SW480 (cell line): ENCODE data around the gene IBSP.
A peak's percentile ranks its signal among the peaks of the same experiment; 100 is the strongest.

Experiments
- DNase-seq: peaks from one replicate; pipeline ENCODE4 v3.0.0-alpha.2; 2016; ENCODE audit warnings: low spot score

IBSP gene

GRCh38 chr4:87838205-87838604 is 38.9 kb downstream of the IBSP start:
- no peak for DNase-seq

GRCh38 chr4:87838890-87839591 is 39.7 kb downstream of the IBSP start:
- peak; percentile 40 for DNase-seq

GRCh38 chr4:87839592-87839946 is 40.2 kb downstream of the IBSP start:
- DNase-seq = no peak

DNA sequence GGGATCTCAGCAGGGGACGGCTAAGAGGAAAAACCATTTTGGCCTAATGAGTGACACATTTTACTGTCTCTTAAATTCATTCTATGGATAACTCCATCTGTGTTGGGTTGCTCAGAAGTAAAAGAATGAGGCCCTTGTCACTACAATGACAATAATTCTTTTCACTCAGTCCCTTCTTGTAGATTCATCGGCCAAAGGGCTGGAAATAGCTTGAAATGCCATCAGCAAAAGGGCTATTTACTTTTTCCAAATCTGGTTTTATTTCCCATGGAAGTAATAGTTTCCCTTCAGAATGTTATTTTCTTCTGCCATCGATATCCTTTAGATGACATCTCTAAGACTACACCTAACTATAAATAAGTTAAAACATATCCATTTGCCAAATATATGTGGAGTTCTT is 40.8 kb downstream of the IBSP start:
- DNase-seq = no peak

DNA sequence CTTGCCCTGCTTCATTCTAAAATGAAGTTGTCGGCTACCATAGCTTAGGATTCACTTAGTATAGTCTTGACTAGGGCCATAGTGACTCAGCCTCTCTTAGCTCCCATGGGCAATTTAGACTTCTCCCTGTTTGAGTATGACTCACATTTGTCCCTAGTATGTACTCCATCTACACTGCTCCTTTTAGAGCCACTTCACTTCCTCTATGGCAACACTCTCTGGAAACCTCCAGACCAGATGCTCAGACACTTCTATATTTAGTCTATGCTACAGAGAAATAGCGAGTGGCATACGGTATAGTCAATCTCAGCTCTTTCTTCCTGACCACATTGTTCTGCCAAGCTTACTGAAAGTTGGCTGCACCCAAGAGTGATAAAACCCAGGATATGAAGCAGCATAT is 44.6 kb downstream of the IBSP start:
- peak; percentile 11 for DNase-seq

- no peak for DNase-seq
Observed at GRCh38 chr4:87844452-87844851, 45.1 kb downstream of the IBSP start.

GRCh38 chr4:87846226-87846625 is 46.9 kb downstream of the IBSP start:
- DNase-seq = no peak

DNA sequence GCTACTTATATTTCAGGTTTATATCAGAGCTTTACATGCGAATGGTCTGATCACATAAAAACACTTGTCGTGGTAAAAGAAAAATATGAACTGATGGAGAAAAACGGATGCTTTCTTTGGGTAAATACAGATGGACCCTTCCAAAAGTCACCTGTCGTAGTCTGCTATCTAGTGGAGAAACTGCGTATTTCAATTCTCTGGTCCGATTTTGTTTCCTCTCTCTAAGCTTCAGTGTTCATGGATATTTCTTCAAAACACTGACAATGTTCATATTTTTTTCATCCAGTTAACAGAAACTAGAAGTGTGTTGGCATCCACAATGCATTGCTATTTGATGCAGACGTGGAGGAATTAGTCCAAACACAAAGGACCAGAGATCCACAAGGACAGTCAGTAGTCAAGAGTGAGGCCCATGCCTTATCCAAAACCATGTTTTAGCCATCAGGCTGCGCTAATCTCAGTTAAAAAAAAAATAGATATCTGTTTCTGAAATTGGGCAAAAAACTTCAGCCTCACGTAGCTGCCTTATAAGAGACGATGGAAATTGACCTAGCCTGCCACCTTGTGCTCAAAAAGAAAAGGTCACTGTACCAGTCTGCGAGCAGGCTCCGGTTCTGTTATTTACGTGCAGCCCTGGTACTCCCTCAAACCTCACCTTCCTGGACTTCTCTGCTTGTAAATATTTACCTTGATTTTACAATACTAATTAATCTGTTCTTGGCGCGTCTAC is 49.4 kb downstream of the IBSP start:
- peak; percentile 68 for DNase-seq

GRCh38 chr4:87849612-87850011 is 50.3 kb downstream of the IBSP start:
- DNase-seq = no peak

DNA sequence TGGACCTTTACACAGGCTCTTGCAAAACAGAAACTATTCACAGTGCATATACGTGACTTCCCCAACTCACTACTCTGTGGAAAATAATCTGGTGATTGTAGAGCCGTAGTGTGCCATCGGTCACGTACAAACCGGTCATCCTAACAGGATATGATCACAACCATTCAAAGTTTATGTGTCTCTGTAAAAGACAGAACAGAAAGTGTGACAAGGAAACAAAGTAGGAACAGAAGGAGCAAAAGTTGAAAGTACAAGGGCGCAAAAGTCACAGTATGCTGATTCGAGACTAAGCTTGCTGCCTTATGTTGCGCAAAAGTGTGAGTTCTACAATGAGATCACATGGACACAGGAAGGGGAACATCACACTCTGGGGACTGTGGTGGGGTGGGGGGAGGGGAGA is 52.0 kb downstream of the IBSP start:
- DNase-seq = no peak

DNA sequence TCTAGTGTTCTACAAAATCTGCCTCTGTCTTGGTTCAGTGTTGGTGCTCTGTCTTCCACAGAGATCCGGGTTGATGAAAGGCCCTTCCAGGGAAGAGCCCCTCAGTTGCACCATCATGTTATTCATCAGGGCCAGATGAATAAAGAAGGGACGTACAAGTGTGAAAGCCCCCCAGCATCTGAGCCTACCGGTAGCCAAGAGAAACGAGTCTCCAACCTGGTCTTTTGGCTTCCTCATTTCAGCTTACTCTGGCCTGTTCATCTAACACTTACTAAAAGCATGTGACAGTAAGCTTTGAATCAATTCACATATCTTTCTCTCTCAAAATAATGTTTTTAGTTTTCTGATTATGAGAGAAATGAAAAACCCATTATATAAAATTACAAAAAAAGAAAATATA is 52.6 kb downstream of the IBSP start:
- no peak for DNase-seq

DNA sequence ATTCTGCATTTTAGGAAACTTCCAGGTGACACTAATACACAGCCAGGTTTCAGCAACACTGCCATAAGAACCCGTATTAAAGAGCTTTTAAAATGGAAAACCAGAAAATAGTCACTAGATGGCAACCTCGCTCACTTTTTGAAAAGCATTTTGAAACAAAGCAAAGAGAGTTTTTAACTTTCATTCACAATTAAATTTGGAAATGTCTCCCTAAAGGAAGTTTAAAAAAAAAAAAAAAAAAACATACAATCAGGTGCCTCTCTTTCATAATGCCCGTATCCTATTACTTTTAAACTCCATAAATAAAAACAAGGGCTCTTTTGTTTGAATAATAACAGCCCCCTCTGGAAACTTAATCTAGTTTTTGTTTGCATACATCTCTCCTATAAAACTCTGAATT is 53.8 kb downstream of the IBSP start:
- DNase-seq = peak; percentile 47

DNA sequence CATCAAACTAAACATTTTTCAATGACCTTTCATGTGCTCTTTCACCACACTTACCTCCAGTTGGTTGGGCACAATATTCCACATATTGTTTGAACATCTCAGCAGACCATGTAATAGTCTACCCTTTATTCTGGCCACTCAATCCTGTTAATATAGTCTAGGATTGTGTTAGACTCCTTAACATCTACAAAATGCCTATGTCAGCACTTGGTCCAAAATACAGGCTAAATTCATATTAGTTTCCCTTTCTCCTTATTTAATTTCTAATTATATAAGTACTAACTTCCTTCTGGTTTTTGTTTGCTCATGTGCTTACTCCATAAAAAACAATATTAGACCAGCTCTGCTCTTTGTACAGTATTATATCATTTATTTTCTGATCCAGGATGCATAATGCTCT is 54.5 kb downstream of the IBSP start:
- DNase-seq = no peak

DNA sequence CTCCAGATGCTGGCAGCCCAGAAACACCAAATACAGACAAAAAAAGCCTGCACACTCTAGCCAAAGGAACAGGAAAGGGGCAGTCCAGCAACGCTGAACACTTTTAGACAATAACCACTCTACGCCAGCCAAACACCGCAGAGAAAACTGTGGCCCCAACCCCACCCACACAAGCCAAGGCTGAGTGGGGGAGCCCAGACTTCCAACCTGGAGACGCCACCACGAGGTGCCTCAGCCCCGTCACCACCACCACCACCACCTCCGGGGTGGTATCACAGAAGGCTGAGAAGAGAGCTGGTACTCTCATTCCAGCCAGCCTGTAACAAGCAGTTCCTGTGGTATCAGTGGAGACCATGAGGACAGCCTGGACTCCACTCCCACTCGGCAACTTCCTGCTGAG is 56.2 kb downstream of the IBSP start:
- DNase-seq = no peak

DNA sequence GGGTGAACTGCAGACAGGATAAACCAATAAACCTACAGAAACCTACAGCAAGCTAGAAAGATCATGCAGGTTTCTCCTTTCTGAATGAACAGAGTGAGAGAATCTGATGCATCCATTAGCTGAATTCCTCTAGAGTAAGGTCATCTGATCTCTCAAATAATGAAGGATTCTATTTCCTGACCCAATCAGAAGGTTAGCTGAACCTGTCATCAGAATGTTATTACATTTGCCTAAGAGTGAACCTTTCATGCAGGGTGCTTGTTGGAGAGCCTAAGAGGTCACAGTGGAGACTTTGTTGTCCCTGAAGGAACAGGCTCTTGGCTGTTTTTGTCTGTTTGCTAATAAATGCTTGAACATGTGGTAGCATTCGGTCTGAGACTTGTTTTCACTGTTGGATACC is 57.5 kb downstream of the IBSP start:
- no peak for DNase-seq

- no peak for DNase-seq
Observed at GRCh38 chr4:87857789-87858188, 58.4 kb downstream of the IBSP start.
